ENCODE results near the gene VAV2. TPM values are rescaled to one million over a fixed set of nuclear protein-coding genes. Genes with fewer than 3 reads are reported as not detected.

The VAV2 gene
- total and polyA plus RNA-seq, 2 of the 4 experiments (the other 2 are of a cell fraction): 10.8 to 13.4 TPM

GRCh38 chr9:133844398-133844784, 147.7 kb downstream of the VAV2 start:
- Histone ChIP-seq H2BK15ac (ENCODE audit: low read depth, low read length) (no peak overlapping the region), H3K36me3 (ENCODE audit: control insufficient read depth, insufficient read depth, low read length) (no peaks in the 10 kb centered on the region), H3K9me3 (ENCODE audit: control insufficient read depth, insufficient read depth, low read length) (no peaks in the 10 kb centered on the region), H3K9ac (ENCODE audit: low read depth, low read length) (no peak overlapping the region), H2BK5ac (ENCODE audit: low read depth, low read length, poor library complexity, severe bottlenecking) (no peak overlapping the region), H3K79me1 (ENCODE audit: low read depth in 1 of 2, low read length in 2 of 2) (peaks cover 17 to 72% of the 10 kb centered on the region in 2 experiments), H3K23ac (ENCODE audit: low read depth, low read length) (no peak overlapping the region), H3K4me2 (ENCODE audit: low read depth, low read length) (no peak overlapping the region), H3K27me3 (ENCODE audit: control insufficient read depth, insufficient read depth, low read length) (no peaks in the 10 kb centered on the region), H3K14ac (replicated peaks; ENCODE audit: low read depth, low read length) (no peak overlapping the region), H2AK9ac (replicated peaks; ENCODE audit: low read depth, low read length, poor library complexity) (no peak overlapping the region), H2BK20ac (ENCODE audit: low read depth, low read length) (no peak overlapping the region), H4K91ac (ENCODE audit: insufficient read depth, low read depth, low read length) (no peak overlapping the region), H2BK120ac (ENCODE audit: low read depth, low read length) (no peak overlapping the region), H2AFZ (replicated peaks; ENCODE audit: low read length, poor library complexity) (no peak overlapping the region), H4K8ac (ENCODE audit: low read depth in 2 of 2, low read length in 2 of 2) (no peak overlapping the region), H4K20me1 (ENCODE audit: insufficient read depth, low read length) (peaks cover 26% of the 10 kb centered on the region), H3K4me1 (ENCODE audit: control insufficient read depth, insufficient read depth, low read length) (peaks cover 4% of the 10 kb centered on the region), H3K4ac (ENCODE audit: low read depth, low read length) (no peak overlapping the region), H3K56ac (ENCODE audit: extremely low read depth, insufficient read depth, low read length) (no peak overlapping the region), H3K18ac (ENCODE audit: low read depth, low read length) (no peak overlapping the region), H4K5ac (ENCODE audit: low read depth, low read length) (no peak overlapping the region), H3K9me1 (ENCODE audit: insufficient read depth, low read length) (no peaks in the 10 kb centered on the region), H3K27ac (ENCODE audit: insufficient read depth, low read length) (no peak overlapping the region), H3K4me3 (ENCODE audit: insufficient read depth, low read depth, low read length) (no peak overlapping the region), H2AK5ac (ENCODE audit: low read depth, low read length) (no peak overlapping the region)
- intact Hi-C loops (cut with micrococcal nuclease) (no loop called here), in situ Hi-C loops (cut with MboI; ENCODE audit: low sequenced_read_pairs) (no loop called here), dilution Hi-C loops (cut with HindIII; ENCODE audit: low sequenced_read_pairs, unreplicated experiment) (no loop called here)
- TF ChIP-seq CTCF (conservative IDR thresholded peaks at IDR 0.05; ENCODE audit: low read depth, low read length): no peak
- TF ChIP-seq POLR2A (IDR thresholded peaks at IDR 0.05; ENCODE audit: low read depth, low read length): no peak
- no peak for TF ChIP-seq ELK1 (IDR thresholded peaks at IDR 0.05; ENCODE audit: borderline replicate concordance, low read depth, low read length)
- TF ChIP-seq, protein P1, sequence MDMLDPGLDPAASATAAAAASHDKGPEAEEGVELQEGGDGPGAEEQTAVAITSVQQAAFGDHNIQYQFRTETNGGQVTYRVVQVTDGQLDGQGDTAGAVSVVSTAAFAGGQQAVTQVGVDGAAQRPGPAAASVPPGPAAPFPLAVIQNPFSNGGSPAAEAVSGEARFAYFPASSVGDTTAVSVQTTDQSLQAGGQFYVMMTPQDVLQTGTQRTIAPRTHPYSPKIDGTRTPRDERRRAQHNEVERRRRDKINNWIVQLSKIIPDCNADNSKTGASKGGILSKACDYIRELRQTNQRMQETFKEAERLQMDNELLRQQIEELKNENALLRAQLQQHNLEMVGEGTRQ (IDR thresholded peaks at IDR 0.05; ENCODE audit: low read depth, low read length): no peak
- no peak for TF ChIP-seq BHLHE40 (IDR thresholded peaks at IDR 0.05; ENCODE audit: low read depth, low read length)
- TF ChIP-seq MAZ (IDR thresholded peaks at IDR 0.05; ENCODE audit: borderline replicate concordance, low read depth, low read length): no peak
- no peak for TF ChIP-seq MAFK (IDR thresholded peaks at IDR 0.05; ENCODE audit: low read depth, low read length)
- TF ChIP-seq CEBPB (IDR thresholded peaks at IDR 0.05; ENCODE audit: low read depth, low read length): no peak
- no peak for TF ChIP-seq MXI1 (IDR thresholded peaks at IDR 0.05; ENCODE audit: borderline replicate concordance, low read depth, low read length)
- TF ChIP-seq NFE2L2 (IDR thresholded peaks at IDR 0.05; ENCODE audit: low read depth, low read length): no peak
- TF ChIP-seq RCOR1 (IDR thresholded peaks at IDR 0.05; ENCODE audit: insufficient replicate concordance, low read length): no peak
- TF ChIP-seq RAD21 (IDR thresholded peaks at IDR 0.05; ENCODE audit: low read length): no peak
- TF ChIP-seq SMC3 (IDR thresholded peaks at IDR 0.05; ENCODE audit: low read depth, low read length): no peak
- TF ChIP-seq RFX5 (IDR thresholded peaks at IDR 0.05; ENCODE audit: low read depth, low read length): no peak
- no peak for TF ChIP-seq FOS (IDR thresholded peaks at IDR 0.05; ENCODE audit: low read depth, low read length)
- TF ChIP-seq CHD1 (IDR thresholded peaks at IDR 0.05; ENCODE audit: low read depth, low read length): no peak
- no peak for DNase-seq
- ChIA-PET POLR2A (ENCODE audit: unreplicated experiment) (no interaction called here), CTCF (interaction anchor here (0.6 kb wide), 1 partner anchor 145 kb away, joined by 4 read pairs; no protein-coding TSS in a partner anchor)
- BruUV-seq (replicated peaks): no TSS peak
- WGBS, 2 experiments (ENCODE audit: extremely low coverage in 2 of 2, insufficient read length in 1 of 2): 96% methylated on average over 3 of the region's 7 CpGs; no CpG with 5 or more reads in 1 of the 2 experiments
- no peak for ATAC-seq (ENCODE audit: low read depth)
